ENCODE measurements around the gene ACE. TPM values are rescaled to one million over a fixed set of nuclear protein-coding genes. Genes with fewer than 3 reads are reported as not detected.

The ACE gene
- total RNA-seq, 1 donor from 2014 or later = not detected

GRCh38 chr17:63446753-63447470 lies 29.9 kb upstream of the ACE start:
- no peaks in the 10 kb centered on the region for H3K9me3 ChIP-seq (ENCODE audit: low read depth)
- H3K4me2 ChIP-seq = peak overlapping the region; percentile 87
- Mint-ChIP-seq H3K4me1 (peaks cover 32% of the 10 kb centered on the region), H3K9me3 (no peaks in the 10 kb centered on the region), H3K36me3 (no peaks in the 10 kb centered on the region), H3K27ac (no peak overlapping the region), H3K27me3 (ENCODE audit: insufficient read depth, low read depth) (peaks cover 14% of the 10 kb centered on the region), H3K4me3 (peak overlapping the region; percentile 38)
- no peaks in the 10 kb centered on the region for H3K79me2 ChIP-seq (ENCODE audit: low read depth)
- H3K27me3 ChIP-seq = peaks cover 37% of the 10 kb centered on the region
- H4K20me1 ChIP-seq (ENCODE audit: low read depth) = peaks cover 5% of the 10 kb centered on the region
- peak overlapping the region; percentile 49 for H3K4me3 ChIP-seq
- peak; percentile 30 for DNase-seq (ENCODE audit: low spot score)
- peaks cover 10% of the 10 kb centered on the region for H3F3A ChIP-seq (ENCODE audit: low read depth)
- no peak overlapping the region for H3K27ac ChIP-seq
- H3K9ac ChIP-seq = no peak overlapping the region
- TF ChIP-seq, protein P1, sequence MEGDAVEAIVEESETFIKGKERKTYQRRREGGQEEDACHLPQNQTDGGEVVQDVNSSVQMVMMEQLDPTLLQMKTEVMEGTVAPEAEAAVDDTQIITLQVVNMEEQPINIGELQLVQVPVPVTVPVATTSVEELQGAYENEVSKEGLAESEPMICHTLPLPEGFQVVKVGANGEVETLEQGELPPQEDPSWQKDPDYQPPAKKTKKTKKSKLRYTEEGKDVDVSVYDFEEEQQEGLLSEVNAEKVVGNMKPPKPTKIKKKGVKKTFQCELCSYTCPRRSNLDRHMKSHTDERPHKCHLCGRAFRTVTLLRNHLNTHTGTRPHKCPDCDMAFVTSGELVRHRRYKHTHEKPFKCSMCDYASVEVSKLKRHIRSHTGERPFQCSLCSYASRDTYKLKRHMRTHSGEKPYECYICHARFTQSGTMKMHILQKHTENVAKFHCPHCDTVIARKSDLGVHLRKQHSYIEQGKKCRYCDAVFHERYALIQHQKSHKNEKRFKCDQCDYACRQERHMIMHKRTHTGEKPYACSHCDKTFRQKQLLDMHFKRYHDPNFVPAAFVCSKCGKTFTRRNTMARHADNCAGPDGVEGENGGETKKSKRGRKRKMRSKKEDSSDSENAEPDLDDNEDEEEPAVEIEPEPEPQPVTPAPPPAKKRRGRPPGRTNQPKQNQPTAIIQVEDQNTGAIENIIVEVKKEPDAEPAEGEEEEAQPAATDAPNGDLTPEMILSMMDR (IDR thresholded peaks at IDR 0.05) = no peak
- no peak for TF ChIP-seq EZH2phosphoT487 (IDR thresholded peaks at IDR 0.05)
- no peaks in the 10 kb centered on the region for H3K4me1 ChIP-seq
- no peaks in the 10 kb centered on the region for H3K36me3 ChIP-seq
- H2AFZ ChIP-seq (replicated peaks) = peak overlapping the region; percentile 93

- TF ChIP-seq, protein P1 (IDR thresholded peaks at IDR 0.05) = no peak
- TF ChIP-seq EZH2 (IDR thresholded peaks at IDR 0.05) (no peak), EZH2phosphoT487 (IDR thresholded peaks at IDR 0.05) (no peak)
- H3K27ac ChIP-seq = no peak overlapping the region
- H3K9ac ChIP-seq = no peak overlapping the region
- H3K79me2 ChIP-seq (ENCODE audit: low read depth) = no peaks in the 10 kb centered on the region
- Mint-ChIP-seq H3K9me3 (no peaks in the 10 kb centered on the region), H3K36me3 (no peaks in the 10 kb centered on the region), H3K27ac (no peak overlapping the region), H3K4me3 (peak overlapping the region; percentile 38), H3K4me1 (peaks cover 30% of the 10 kb centered on the region), H3K27me3 (ENCODE audit: insufficient read depth, low read depth) (peaks cover 14% of the 10 kb centered on the region)
- no peak overlapping the region for H3K4me2 ChIP-seq
- H3F3A ChIP-seq (ENCODE audit: low read depth) = peaks cover 10% of the 10 kb centered on the region
- H2AFZ ChIP-seq (replicated peaks) = peak overlapping the region; percentile 13
- H3K9me3 ChIP-seq (ENCODE audit: low read depth) = no peaks in the 10 kb centered on the region
- H3K36me3 ChIP-seq = no peaks in the 10 kb centered on the region
- DNase-seq (ENCODE audit: low spot score) = no peak
- no peaks in the 10 kb centered on the region for H4K20me1 ChIP-seq (ENCODE audit: low read depth)
- H3K27me3 ChIP-seq = peaks cover 37% of the 10 kb centered on the region
- H3K4me3 ChIP-seq = no peak overlapping the region
- no peaks in the 10 kb centered on the region for H3K4me1 ChIP-seq
Measured at GRCh38 chr17:63447471-63448009, 29.3 kb upstream of the ACE start.

DNA sequence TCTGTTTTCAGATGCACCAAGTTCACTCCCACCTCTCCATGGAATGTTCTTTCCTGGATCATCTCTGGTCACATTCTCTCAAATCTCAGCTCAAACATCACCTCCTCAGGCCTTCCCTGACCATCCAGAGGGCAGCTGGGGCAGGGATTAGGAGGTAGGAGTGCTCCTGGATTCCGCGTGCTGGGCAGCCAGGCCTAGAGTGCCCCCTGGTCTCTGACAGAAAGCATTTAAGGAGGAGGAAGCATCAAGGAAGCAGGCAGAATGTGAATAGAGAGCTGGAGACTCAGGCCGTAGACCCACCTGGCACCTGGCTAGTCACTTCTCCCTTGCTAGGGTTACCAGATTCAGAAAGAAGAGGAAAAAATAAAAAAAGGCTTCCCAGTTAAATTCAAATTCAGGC lies 28.2 kb upstream of the ACE start:
- H3K27me3 ChIP-seq = peaks cover 37% of the 10 kb centered on the region

More for the DNA sequence above, 28.2 kb upstream of the ACE start:
- H3K36me3 ChIP-seq = no peaks in the 10 kb centered on the region
- no peak for DNase-seq (ENCODE audit: low spot score)
- Mint-ChIP-seq H3K36me3 (no peaks in the 10 kb centered on the region), H3K27ac (peak overlapping the region; percentile 62), H3K4me3 (peak overlapping the region; percentile 70), H3K9me3 (no peaks in the 10 kb centered on the region), H3K27me3 (ENCODE audit: insufficient read depth, low read depth) (peaks cover 14% of the 10 kb centered on the region), H3K4me1 (peaks cover 24% of the 10 kb centered on the region)
- TF ChIP-seq EZH2phosphoT487 (IDR thresholded peaks at IDR 0.05) (no peak), EZH2 (IDR thresholded peaks at IDR 0.05) (no peak)
- TF ChIP-seq, protein P1 (IDR thresholded peaks at IDR 0.05) = no peak
- H3K27ac ChIP-seq = no peak overlapping the region
- no peaks in the 10 kb centered on the region for H4K20me1 ChIP-seq (ENCODE audit: low read depth)
- H2AFZ ChIP-seq (replicated peaks) = no peak overlapping the region
- peaks cover 10% of the 10 kb centered on the region for H3F3A ChIP-seq (ENCODE audit: low read depth)
- no peaks in the 10 kb centered on the region for H3K79me2 ChIP-seq (ENCODE audit: low read depth)
- H3K9ac ChIP-seq = no peak overlapping the region
- no peak overlapping the region for H3K4me3 ChIP-seq
- no peak overlapping the region for H3K4me2 ChIP-seq
- H3K4me1 ChIP-seq = no peaks in the 10 kb centered on the region
- no peaks in the 10 kb centered on the region for H3K9me3 ChIP-seq (ENCODE audit: low read depth)

All from neural progenitor cell (in vitro differentiated cells).